GM18508 (cell line): ENCODE measurements around the gene SERPINB8.
A peak's percentile ranks its signal among the peaks of the same experiment; 100 is the strongest.

Source experiments
- ATAC-seq: cut with Tn5 transposase; IDR thresholded peaks from one replicate; pipeline ENCODE4 v1.9.1; 2021; ENCODE audit warnings: moderate number of reproducible peaks; ENCODE audit not compliant: insufficient read depth, unreplicated experiment

The SERPINB8 gene

GRCh38 chr18:63963615-63964256, 6.1 kb upstream of the SERPINB8 start:
- peak; percentile 45 for ATAC-seq

- ATAC-seq: no peak
These were observed 5.0 kb upstream of the SERPINB8 start for GRCh38 chr18:63964908-63965307.

- ATAC-seq: no peak
These were observed 4.1 kb upstream of the SERPINB8 start for GRCh38 chr18:63965716-63966330.

GRCh38 chr18:63970809-63971205, 926 bp downstream of the SERPINB8 start:
- no peak for ATAC-seq

GRCh38 chr18:63971320-63972001, 1.6 kb downstream of the SERPINB8 start:
- ATAC-seq: no peak

- ATAC-seq: no peak
These were observed 2.1 kb downstream of the SERPINB8 start for GRCh38 chr18:63972002-63972376.

GRCh38 chr18:63974991-63975390, 5.1 kb downstream of the SERPINB8 start:
- no peak for ATAC-seq

GRCh38 chr18:63975628-63976027, 5.7 kb downstream of the SERPINB8 start:
- no peak for ATAC-seq

- ATAC-seq: no peak
These were observed 7.2 kb downstream of the SERPINB8 start for GRCh38 chr18:63977040-63977439.

- ATAC-seq: peak; percentile 56
These were observed 9.6 kb downstream of the SERPINB8 start for GRCh38 chr18:63979409-63979920.

- ATAC-seq: no peak
These were observed 10.1 kb downstream of the SERPINB8 start for GRCh38 chr18:63980027-63980426.

GRCh38 chr18:63980896-63981460, 11.1 kb downstream of the SERPINB8 start:
- no peak for ATAC-seq

GRCh38 chr18:63981719-63982118, 11.8 kb downstream of the SERPINB8 start:
- ATAC-seq: no peak

GRCh38 chr18:63982361-63982760, 12.5 kb downstream of the SERPINB8 start:
- no peak for ATAC-seq

- no peak for ATAC-seq
These were observed 17.0 kb downstream of the SERPINB8 start for GRCh38 chr18:63986885-63987284.

- ATAC-seq: no peak
These were observed 17.9 kb downstream of the SERPINB8 start for GRCh38 chr18:63987743-63988142.

- no peak for ATAC-seq
These were observed 22.9 kb downstream of the SERPINB8 start for GRCh38 chr18:63992751-63993150.

GRCh38 chr18:63994783-63995399, 25.0 kb downstream of the SERPINB8 start:
- ATAC-seq: no peak

- ATAC-seq: no peak
These were observed 27.2 kb downstream of the SERPINB8 start for GRCh38 chr18:63997041-63997440.

GRCh38 chr18:63997606-63998005, 27.7 kb downstream of the SERPINB8 start:
- no peak for ATAC-seq

- ATAC-seq: no peak
These were observed 30.0 kb downstream of the SERPINB8 start for GRCh38 chr18:63999871-64000270.
